Stimulated activated CD4-positive, alpha-beta T cell treated with anti-CD3 and anti-CD28 coated beads, Interleukin-1b, Interleukin-23, amount 100 ng/mL, for 1 hour (primary cell): ENCODE data around the gene ASB4.
"Not testable (repeated sequence)": the region's sequence is repeated elsewhere in the genome, so short reads cannot be mapped to it uniquely, and the experiment has no call there.

Experiments
- DNase-seq, 2 donors: peaks; one replicate each; pipeline ENCODE4 v3.0.0-alpha.2; 2020; ENCODE audit warnings: low read depth in 2 of 2

ASB4 gene

GRCh38 chr7:95485391-95486123, at the start of gene ASB4:
TSS of gene ASB4 (plus strand) at chr7:95485943. CDS start at chr7:95485972, 29 bp downstream.
- no peak for DNase-seq

DNA sequence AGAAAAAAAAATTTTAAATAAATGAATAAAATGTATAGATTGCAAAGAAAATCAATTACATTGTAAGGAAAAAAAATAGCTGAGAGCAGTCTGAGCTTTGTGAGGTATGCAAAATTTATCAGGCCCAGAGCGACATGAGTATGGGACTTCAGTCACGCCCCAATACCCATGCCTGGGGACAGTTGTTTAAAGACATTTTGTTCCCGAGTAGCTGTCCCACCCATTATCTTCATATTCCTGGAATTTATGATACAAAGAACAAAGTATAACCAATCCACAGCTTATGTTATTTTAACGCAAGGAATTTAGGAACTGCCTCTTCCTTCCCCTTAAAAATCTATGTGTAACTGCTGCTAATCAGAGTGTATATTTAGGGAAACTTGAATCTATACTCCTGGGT, 49.3 kb upstream of the ASB4 start:
- no peak for DNase-seq

GRCh38 chr7:95440394-95441038, 45.2 kb upstream of the ASB4 start:
- no peak for DNase-seq

GRCh38 chr7:95441042-95441823, 44.5 kb upstream of the ASB4 start:
- DNase-seq = no peak

DNA sequence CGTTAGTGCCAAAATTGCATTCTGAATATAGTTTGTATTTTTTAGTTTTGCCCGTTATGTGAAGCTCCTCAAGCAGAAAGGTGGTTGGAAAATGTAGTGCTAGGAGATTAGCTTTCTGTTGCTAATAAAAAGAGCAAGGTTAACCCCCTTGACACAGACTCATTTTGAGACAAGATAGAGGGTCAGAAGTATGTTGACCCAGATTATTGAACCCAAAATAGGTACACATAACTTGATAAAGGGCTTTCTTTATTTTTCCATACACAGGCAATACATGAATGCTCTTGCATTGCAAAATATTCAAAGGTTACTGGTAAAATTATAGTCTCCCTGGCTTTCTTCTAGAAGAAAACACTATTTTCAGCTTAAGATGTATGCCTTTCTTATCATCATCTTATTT, 40.9 kb upstream of the ASB4 start:
- no peak for DNase-seq

GRCh38 chr7:95446618-95447017, 39.1 kb upstream of the ASB4 start:
- DNase-seq = no peak

DNA sequence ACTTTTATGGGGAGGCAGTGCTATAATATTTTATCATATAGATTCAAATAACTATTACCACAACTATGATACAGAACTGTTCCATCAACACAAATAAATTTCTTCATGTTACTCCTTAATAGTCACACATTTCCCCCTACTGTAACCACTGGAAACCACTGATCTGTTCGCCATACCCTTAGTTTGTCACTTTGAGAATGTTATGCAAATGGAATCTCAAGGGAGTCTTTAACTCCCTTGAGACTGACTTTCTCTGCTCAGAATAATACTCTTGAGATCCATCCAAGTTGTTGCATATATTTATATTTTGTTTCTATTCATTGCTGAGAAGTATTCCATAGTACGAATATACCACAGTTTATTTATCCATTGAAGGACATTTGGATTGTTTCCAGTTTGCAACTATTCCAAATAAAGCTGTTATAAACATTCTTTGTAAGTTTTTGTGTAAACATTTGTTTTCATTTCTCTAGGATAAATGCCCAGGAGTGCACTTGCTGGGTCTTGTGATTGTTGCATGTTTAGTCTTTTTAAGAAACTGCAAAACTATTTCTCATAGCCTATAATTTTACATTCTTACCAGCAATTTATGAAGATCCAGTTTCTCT, 31.2 kb upstream of the ASB4 start:
- no peak for DNase-seq

DNA sequence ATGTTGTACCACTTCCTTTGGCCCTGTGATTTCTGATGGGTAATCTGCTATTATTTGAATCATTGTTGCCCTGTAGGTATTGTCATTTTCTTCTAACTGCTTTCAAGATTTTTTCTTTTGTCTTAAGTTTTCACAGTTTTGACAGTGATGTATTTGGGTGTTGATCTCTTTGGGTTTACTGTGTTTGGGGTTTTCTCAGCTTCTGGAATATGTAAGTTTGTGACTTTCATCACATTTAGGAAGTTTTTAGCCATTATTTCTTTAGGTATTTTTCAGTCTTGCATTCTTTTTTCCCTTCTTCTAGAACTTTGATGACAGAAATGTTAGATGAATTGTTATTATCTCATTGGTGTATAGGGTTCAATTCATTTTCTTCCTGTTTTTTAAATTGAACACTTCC, 27.8 kb upstream of the ASB4 start:
- DNase-seq = no peak

GRCh38 chr7:95460653-95461052, 25.1 kb upstream of the ASB4 start:
- not testable (repeated sequence) for DNase-seq

- DNase-seq = no peak
These were observed 17.7 kb upstream of the ASB4 start for GRCh38 chr7:95467912-95468607.

DNA sequence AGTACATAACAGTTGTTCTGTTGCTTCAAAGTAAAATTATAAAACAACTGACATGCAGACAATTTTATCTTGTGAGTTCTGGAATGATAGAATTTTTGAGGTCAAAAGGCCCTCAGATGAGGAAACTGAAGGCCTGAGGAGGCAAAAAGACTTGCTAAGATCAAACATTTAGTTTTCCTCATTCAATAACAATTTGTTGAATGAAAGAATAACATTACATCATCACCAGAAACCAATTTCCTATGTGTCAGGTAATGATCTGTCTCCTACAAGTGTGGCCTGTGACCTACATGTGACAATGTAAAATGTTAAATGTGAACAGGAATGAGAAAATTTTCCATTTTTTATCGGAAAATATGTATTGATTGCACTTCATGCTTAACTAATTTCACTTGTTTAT, 16.6 kb upstream of the ASB4 start:
- no peak for DNase-seq

- no peak for DNase-seq
These were observed 15.9 kb upstream of the ASB4 start for GRCh38 chr7:95469848-95470247.

DNA sequence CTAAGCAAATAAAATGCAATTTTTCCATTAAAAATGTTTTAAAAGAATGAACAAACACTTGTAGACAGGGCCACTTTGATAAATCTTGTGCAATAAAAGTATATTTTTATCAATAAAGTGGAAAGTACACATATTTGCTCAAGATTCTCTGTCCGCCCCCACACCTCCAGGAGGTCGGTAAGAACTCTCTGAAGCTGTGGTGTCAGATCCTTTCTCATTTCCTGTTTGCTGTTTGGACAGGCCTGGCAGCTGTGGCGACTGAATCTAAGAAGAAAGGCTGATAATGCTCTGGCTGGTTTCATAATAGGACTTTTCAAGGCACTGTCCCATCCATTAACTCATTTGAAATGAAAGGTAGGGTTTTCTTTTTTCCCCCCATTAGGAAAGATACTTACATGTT, 15.3 kb upstream of the ASB4 start:
- DNase-seq = no peak

DNA sequence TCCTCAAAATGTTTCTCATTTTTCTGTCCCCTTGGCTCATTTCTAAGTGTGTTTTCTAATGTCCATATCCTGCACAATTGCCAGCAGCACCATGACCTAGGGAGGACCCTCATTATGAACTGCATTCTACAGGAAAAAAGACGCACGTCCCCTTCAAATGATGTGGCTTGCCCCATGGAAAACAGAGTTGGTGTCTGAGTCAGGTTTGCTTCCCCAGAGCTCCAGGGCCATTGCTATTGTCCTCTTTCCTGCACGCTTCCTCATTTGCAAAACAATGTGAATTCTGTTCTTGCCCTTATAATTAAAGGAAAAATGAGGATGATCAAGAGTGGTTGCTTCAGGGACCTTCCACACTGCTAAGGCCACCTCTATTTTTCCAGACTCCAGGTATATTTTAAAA, 14.7 kb upstream of the ASB4 start:
- DNase-seq = no peak

DNA sequence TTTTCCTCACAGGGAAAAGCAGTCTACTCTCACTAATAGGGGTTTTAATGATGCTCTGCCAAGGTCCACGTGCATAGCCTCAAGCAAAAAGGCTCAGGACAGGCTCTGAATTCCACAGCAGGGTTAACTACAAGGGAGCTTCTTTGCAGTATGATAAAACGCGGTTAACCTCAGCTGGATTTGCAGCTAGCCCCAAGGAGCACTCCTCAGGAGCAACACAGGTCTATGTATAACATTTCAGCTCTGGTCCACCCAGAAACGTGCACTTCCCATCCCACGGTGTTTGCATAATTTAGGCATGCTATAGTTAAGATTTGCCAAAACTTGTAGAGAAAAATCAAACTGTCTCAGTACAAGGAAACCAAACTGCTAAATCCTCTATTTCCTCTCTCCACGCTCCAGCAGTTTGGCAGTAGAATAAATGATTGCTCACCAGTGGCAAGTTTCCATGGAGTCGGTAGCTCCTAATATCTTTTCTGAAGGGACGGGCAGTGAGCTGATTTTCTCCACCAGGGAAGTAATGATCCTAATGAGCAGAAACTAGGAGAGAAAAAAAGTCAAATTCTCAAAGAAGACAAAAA, 13.1 kb upstream of the ASB4 start:
- DNase-seq = no peak

DNA sequence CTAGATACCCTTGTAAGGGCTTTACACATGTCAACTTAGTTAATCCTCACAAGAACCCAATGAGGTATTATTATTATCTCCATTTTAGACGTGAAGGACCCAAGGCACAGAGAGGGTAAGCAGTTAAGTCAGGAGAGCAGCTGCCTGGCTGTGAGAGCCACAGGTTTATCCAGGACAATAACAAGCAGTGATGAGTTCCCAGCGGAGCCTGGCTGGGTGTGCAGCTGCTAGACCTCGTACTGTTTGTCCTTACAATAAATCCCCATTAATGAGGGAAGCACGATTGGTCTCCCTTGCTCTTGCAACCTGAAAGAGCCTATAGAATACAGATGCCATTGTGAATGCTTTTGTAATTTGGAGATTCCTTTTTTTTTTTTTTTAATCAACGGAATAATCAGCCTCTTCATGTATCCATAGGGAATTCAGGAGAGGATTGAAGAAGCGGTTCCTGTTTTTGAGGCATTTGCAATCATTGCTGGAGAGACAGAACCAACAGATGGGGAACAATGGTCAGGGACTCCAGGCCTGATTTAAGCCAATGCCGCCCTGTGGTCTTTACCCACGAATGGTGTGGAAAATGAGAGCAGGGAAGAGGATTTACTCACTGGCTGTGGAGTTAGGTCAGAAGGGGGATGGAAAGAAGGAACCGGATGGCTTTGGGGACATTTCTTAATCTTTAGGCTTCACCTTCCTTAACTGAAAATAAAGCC, 12.3 kb upstream of the ASB4 start:
- DNase-seq = no peak

DNA sequence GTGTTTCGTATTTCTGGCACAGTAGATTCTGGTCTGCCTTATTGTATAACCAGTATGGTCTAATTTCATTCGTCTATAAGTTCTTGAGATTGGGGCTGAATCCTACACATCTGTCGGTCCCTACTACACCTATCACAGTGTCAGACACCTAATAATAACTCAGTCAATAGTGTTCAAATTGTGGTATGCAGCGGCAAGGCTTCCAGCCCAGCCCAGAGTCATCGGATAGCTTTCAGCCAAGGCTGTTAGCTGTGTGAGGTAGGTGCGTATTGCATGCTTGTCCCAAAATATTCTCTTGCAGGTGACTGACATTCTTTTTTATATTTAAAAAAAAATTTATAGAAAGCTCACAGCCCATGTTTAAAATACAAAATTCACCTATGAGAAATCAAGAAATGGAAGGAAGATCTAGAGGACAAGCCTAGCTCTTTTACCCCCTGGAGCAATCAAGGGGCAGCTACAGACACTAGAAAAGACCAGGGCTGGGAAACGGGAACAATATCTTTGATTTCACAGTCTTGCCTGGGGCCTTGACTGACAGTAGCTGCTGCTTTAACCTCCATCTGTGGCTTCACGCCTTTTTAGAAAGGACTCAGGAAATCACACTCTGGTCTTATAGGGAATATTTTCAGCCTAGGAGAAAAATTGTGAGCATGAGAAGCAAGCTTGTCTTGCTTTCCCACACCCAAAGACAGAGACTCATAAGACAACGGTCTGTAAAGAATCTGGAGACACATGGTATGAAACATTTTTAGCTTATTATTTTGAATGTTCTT, 9.5 kb upstream of the ASB4 start:
- DNase-seq = no peak

DNA sequence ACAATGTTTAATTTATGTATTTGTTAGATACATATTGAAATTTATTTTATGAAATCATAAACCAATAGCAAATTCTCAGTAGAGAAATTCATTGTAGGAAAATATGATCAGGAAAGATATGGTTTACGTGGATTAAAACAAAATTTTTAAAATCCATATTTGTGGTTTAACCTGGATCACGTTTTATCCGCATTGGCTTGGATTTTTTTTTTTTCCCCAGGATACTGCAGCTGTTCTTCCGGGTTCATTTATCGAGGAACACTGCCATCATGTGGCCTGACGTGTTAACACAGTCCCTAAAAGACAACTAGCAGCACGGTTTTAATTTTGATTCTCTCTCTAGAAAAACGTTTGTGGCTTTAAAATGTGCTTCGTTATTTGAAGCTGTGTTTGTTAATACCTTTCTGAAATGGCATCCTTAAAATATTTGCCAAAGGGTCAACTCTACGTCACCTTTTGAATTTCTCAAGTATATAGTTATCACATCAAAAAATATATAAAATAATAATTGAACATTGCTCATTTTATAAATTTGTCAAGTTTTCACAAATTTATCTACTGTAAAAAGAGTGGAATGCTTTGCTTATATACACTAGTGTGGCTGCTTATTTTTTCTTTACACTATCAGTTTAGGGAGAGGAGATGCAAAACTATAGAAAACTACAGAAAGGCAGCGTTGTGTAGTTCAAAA, 8.7 kb upstream of the ASB4 start:
- DNase-seq = no peak

DNA sequence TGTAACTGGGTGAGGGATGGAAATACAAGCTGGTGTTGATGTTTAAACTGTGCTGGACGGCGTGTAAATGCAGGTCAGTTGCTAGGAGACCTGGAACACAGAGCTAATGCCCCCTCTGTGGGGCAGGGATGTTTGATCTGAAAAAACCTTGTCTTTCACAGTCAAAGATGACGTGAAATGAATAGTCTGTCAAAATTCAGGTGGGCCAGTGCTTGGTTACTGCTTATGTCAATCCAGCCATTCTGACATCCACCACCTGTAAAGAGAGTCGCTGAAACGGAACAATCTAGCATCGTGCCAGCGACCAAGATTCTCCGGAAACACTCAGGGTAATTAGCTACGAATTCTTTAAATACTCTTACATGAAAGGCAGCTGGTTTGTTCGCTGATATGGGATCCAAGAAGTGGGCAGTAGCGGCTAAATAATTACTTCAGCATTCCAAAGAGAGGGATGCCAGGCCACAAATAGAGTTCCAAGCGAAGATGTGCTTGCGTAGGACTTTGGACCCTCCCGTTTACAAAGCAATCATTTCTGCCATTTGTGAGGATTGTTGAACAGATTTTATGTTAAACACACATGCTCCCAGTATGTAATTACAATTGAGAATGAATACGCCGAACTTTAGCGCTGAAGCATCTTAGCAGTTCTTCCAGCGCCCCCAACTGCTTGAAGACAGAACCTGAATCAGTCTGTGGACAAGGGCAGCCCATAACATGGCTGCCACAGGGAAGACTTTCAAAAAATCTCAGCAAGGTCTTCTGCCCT, 7.3 kb upstream of the ASB4 start:
- no peak for DNase-seq
